Left kidney (tissue), 2 donors: ENCODE results near the gene PRPF6. TPM values are rescaled to one million over a fixed set of nuclear protein-coding genes. Genes with fewer than 3 reads are reported as not detected.
"Not testable (repeated sequence)": the region's sequence is repeated elsewhere in the genome, so short reads cannot be mapped to it uniquely, and the experiment has no call there.

Experiments used
- DNase-seq: peaks from one replicate; pipeline ENCODE4 v3.0.0-alpha.2; 2013
- polyA plus RNA-seq: library from polyadenylated mRNA; unstranded; fragments of 120-200 nt; gene quantifications from one replicate; pipeline ENCODE4 v1.2.1, GENCODE V29; 2013; ENCODE audit not compliant: insufficient read length

Gene PRPF6
- polyA plus RNA-seq, 1 donor: 81.6 TPM

- DNase-seq: not testable (repeated sequence)
Measured at GRCh38 chr20:64012385-64013154, 31.6 kb downstream of the PRPF6 start.

GRCh38 chr20:64015635-64016034 lies 34.7 kb downstream of the PRPF6 start:
- DNase-seq: no peak

GRCh38 chr20:64021124-64021975 lies 40.4 kb downstream of the PRPF6 start:
- no peak for DNase-seq

DNA sequence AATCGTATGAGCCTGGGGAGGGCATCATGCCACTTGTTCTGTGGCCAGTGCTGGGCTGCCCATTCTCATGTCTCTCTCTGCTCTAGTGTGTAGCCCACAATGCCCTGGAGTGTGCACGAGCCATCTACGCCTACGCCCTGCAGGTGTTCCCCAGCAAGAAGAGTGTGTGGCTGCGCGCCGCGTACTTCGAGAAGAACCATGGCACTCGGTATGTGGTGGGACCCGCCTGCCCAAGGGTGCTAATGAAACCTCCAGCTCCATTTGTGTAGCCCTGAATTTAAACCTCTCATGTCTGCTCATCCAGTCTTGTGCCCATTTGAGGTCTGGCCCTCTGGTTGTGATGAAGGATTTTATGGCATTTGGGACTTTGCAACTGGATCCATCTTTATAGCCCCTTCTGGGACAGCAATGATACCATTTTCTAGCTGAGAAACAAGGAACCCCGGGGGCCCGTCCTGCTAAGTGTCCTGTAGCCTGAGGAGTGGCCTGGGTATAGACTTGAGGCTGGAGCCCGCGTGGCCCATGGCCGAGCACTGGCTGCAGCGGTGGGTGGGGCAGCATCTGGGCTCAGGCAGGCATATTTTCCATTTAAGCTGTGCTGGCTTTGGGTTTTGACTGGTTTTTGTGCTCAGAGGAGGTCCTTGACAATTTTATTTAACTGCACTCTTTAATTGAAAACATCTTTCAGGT lies 41.9 kb downstream of the PRPF6 start:
- DNase-seq: no peak

- DNase-seq: no peak
Measured at GRCh38 chr20:64023361-64024140, 42.6 kb downstream of the PRPF6 start.

- no peak for DNase-seq
Measured at GRCh38 chr20:64024141-64024990, 43.4 kb downstream of the PRPF6 start.

DNA sequence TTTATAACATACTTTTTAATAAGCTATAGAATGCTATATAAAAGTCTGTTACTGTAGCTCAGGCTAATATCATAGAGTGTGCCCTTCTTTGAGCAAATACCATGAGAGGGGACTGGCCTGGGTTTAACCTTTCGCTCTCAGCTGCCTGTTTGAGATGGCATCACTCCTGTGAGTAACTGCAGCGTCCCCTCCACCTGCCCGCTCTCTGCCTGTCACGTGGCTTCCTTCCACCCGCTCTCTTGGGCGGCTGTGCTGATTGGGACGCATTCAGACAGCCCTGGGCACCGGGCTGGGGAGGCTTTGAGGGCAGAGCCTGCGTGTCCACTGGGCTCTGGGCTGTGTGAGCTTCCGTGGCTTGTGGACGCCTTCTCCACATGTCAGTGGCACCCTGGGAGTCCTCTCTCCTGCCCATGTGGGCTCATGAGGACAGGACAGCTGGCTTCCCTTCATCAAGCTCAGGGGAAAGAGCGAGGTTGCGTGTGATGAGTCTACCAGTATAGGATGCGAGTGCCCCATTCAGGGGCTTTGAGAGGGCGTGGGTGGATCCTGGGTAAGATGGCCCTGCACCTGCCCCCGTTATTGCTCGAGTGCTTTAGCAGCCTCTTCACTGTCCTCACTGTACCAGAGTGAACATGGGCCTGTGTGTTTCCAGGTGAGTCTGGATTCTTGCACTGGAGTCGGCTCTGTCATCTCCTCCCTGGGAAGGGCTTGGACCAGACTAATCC lies 44.3 kb downstream of the PRPF6 start:
- DNase-seq: no peak

GRCh38 chr20:64025826-64026412 lies 45.0 kb downstream of the PRPF6 start:
- DNase-seq: no peak

- DNase-seq: no peak
Measured at GRCh38 chr20:64027981-64028685, 47.2 kb downstream of the PRPF6 start.

GRCh38 chr20:64029293-64030117 lies 48.6 kb downstream of the PRPF6 start:
- DNase-seq: no peak

DNA sequence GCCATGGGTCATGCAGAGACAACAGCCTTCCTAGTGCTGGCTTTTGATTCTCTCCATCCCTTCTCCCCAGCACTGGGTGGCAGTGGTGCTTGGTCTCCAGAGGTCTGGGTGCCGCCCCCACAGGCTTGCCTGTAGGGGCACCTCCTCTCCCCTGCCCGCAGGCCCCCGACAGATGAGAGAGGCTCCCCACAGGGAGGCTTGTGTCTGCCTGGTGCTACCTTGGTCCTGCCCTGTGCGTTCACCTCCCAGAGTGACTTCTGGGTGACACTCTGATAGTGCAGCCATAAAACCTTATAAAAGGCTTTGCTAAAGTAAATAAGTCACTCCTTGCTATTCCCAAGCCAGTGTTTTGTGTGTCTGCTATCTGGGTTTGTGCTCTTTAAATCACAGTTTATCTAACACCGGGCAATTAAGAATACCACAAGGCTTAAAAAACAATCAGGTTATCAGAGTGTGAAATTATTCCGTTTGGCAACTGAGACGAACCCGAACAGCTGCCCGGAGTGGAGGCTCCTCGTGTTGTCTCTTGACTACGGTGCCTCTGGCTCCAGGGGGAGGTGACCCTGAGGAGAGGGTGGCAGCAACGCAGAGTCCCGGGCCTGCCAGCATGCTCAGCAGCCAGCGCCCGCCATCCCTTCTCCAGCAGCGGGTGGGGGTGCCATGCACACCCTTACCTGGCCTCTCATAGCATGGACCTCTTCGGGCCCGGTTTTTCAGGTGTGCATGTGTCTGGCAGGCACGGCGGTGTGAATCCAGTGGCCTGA lies 49.6 kb downstream of the PRPF6 start:
- DNase-seq: no peak

GRCh38 chr20:64031822-64032314 lies 50.9 kb downstream of the PRPF6 start:
- no peak for DNase-seq

DNA sequence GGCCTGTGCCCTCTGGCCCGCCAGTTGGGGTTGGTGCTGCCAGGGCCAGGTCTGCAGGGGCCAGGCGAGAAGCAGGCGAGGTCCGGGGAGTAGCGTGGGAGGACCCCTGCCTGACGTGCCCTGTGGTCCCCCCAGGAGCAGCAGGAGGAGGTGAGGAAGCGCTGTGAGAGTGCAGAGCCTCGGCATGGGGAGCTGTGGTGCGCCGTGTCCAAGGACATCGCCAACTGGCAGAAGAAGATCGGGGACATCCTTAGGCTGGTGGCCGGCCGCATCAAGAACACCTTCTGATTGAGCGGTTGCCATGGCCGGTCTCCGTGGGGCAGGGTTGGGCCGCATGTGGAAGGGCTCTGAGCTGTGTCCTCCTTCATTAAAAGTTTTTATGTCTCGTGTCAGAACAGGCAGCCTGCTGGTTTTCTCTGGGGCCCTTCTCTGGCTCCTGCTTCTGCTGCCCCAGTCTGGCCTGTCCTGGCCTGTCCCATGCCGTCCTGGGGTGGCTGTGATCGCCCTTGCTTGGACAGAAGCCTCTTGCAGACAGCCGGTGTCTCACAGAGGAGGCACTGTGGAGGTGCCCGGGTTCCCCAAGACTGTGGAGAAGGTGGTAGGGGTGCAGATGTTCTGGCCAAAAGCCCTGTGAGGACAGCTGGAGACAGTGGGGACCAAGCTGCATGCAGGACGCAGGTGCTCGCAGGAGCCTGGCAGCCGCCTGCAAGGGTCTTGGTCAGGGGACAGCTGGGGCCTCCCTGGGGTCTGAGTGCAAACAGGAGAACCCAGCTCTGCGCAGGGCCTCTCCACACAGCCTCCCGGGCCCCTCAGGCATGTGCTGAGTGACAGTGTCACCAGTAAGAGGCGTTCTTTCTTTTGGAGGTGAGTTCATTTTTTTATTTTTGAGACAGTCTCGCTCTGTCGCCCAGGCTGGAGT lies 52.0 kb downstream of the PRPF6 start:
- DNase-seq: no peak

DNA sequence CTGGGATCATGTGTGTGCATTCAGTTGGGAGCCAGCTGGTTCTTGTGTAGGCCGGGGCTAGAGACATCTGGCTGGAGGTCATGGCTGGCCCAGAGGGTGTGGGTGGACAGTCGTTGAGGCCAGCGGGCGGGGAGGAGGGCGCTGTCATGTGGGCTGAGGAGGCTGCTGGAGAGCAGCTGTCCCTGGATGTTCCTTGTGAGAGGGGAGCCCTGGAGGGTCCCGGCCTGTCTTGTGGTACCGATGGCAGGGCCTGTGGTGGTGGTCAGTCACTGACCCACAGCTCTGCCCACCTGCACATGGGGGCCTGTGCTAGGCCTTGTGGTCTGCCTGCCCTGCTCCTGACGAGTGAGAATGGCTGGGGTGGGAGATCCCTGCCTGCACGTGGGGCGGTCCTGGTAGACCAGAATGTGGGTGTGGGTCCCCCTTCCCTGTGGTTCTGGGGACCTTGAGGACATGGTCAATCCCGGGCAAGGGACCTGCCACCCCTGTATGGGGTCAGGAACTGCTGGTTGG lies 53.1 kb downstream of the PRPF6 start:
- no peak for DNase-seq

- DNase-seq: no peak
Measured at GRCh38 chr20:64035066-64035932, 54.4 kb downstream of the PRPF6 start.
